GM18499 (cell line): ENCODE measurements around the gene SCGB1C1.
A peak's percentile ranks its signal among the peaks of the same experiment; 100 is the strongest.
"Not testable (repeated sequence)": the region's sequence is repeated elsewhere in the genome, so short reads cannot be mapped to it uniquely, and the experiment has no call there.

Source experiments
- ATAC-seq: cut with Tn5 transposase; IDR thresholded peaks from one replicate; pipeline ENCODE4 v1.9.1; 2021; ENCODE audit warnings: moderate number of reproducible peaks; ENCODE audit not compliant: insufficient read depth, unreplicated experiment

SCGB1C1 gene

GRCh38 chr11:236774-237767, 44.2 kb downstream of the SCGB1C1 start, which contains the start of gene PSMD13:
Gene PSMD13, plus strand, starts transcription at chr11:236976. Its CDS starts 74 bp downstream, at chr11:237050.
- peak; percentile 57 for ATAC-seq

- ATAC-seq, result not testable (repeated sequence)
These were observed 45.5 kb downstream of the SCGB1C1 start for GRCh38 chr11:238346-238745.

- ATAC-seq, result no peak
These were observed 47.4 kb downstream of the SCGB1C1 start for GRCh38 chr11:240315-240714.

GRCh38 chr11:241634-242033, 48.8 kb downstream of the SCGB1C1 start:
- no peak for ATAC-seq
